CD4-positive, alpha-beta T cell treated with Interleukin-4 for 4 hours (primary cell): ENCODE results near the gene HPS1.
A peak's percentile ranks its signal among the peaks of the same experiment; 100 is the strongest.

Experiments used
- DNase-seq: peaks from one replicate; pipeline ENCODE4 v3.0.0-alpha.2; 2020

HPS1 gene

GRCh38 chr10:98463976-98464754, 17.4 kb upstream of the HPS1 start:
- DNase-seq = no peak

DNA sequence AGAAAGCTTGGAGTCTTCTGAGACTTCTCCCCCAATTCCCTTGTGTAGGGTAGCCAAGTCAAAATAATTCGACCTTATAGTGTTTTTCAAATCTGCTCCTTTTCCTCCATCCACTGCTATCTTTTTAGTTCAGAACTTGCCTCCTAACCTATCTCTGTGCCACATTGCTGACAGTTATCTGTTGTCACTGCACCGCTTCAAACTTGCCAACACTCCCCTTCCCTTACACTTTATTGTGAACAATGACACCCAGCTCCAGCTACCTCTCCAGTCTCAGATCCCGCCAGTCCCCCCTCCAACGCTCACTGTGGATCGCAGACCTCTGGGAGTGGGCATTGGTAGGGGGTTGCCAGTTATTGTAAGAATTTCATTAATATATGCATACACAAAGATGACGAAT, 16.3 kb upstream of the HPS1 start:
- no peak for DNase-seq

GRCh38 chr10:98461500-98461842, 14.7 kb upstream of the HPS1 start:
- no peak for DNase-seq

GRCh38 chr10:98460837-98461499, 14.2 kb upstream of the HPS1 start:
- DNase-seq = no peak

- no peak for DNase-seq
These were observed 12.4 kb upstream of the HPS1 start for GRCh38 chr10:98458809-98459784.

- no peak for DNase-seq
These were observed 11.0 kb upstream of the HPS1 start for GRCh38 chr10:98457721-98458120.

GRCh38 chr10:98456686-98457482, 10.1 kb upstream of the HPS1 start:
- DNase-seq = no peak

GRCh38 chr10:98456043-98456570, 9.4 kb upstream of the HPS1 start:
- DNase-seq = no peak

DNA sequence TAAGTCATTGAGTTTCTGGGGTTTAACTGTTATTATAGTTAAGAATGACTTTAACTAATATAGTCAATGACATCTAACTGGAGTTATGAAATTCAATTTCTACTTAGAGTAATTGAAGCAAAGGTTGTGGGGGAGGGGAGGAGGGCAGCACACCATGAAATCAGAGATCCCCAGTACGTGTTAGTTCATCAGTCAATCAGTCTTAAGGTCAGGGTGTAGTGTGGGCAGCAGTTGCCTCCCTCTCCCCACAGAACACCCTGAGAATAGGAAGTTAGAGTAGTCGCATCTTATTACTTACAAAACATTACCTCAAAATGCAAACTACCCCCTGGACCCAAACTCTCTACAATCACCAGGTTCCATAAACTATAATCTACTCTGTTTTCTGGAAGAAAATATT, 7.0 kb upstream of the HPS1 start:
- no peak for DNase-seq

DNA sequence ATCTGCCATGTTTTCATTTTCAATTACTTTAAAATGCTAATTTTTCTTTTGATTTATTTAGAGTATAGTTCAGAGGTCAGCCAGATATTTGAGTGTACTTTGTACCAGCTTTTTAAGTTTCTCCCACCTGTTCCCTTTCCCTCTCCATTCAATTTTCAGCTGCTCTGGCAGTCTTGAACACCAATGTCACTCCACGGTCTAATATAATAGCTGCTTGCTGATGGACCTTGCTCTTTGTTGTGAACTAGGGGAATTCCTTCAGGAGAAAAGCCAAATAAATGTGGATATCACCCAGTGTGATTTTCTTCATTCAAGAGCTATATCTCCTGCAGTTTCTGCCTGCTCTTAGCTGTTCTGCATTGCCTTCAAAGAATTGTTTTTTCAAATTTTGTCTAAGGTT, 3.9 kb upstream of the HPS1 start:
- no peak for DNase-seq

DNA sequence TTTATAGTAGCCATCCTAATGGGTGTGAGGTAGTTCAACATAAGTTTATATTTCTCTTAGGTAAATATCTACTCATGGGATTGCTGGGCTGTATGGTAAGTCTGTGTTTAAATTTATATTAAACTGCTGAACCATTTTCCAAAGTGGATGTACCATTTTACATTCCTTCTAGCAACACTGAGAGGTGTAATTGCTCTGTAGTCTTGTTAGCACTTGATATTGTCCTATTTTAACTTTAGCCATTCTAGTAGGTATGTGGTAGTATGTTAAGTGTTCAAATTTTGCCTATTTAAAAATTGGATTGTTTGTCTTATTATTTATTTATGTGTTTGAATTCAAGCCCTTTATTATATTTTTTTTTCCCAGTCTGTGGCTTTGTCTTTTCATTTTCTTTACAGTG, 2.6 kb upstream of the HPS1 start:
- no peak for DNase-seq

DNA sequence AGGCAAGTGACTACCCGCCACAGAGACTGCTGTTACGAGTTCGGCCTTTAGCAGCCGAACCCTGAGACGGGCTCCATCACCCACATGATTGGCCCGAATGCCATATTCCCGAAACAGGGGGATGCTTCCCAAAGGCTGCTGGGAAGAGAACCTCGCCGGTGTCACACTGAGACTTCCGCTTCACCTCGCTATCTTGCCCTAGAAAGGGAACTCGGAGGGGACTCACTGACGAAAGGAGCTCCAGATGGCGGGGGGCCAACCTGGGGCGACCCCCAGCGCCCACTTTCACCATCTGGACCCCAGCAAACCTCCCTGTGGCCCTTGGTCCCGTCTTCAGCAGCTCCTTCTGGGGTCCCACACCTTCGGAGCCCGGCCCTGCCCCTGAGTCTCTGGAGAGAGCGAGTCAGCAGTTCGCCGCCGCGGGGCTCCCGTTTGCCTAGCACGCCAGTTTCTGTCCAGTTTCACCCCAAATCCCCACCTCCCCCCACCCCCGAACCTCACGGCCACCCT, 529 bp downstream of the HPS1 start:
- peak; percentile 18 for DNase-seq

DNA sequence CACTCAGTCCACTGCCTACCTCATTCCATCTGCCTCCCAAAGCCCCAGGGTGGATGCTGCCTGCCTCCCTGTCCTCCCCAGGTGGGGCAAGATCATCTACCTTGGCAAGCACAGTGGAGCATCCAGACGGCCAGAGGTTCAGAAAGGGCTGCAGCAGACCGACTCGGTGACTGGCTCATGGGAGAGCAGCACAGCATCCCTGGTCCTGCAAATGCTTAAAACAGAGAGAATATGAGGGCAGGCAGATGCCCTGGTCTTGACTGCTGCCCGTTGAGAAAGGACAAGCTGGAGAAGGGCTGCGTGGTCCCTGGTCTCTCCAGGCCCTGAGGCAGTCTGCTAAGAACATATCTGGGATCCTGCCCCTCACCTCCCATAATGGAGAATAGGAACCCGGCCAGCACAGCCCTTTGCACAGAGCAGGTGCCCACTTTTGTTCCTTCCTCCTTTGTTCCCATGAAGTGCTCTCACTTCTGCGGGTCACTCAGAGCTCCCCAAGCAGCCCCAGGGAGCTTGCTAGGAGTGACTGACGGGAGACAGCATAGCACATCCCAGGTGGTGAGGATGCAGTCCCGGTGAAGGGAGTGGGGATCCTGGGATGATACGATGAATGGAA, 1.4 kb downstream of the HPS1 start:
- DNase-seq = no peak

DNA sequence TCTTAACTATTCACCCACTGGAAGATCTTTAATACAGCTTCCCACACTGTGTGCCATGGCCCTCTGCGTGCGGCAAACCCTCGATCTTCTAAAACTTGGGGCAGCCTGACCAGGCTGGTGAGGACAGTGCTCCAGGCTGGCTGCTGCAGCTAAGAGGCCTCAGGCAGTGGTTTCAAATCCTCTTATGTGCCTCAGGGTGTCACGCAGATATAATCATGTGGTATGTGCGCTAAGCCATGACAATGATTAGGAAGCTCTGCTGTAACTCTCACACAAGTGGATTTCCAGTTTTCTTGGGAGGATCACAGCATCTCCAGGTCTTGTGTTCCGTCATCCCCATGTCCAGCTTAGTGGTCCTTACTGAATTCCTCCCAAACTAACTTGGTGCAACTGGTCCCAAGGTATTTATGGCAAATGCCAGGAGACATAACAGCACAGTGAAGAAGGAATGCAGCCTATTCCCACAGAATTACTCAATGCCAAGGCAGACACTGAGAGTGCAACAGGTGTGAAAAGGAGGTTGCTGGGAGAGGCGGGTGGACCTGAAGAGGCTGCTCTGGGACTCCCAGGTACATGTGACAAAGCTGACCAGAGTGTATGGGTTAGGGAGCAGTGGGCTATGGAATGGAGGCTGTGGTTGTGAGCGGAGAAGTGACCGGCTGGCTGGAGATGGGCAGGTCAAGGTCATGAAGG, 2.3 kb downstream of the HPS1 start:
- no peak for DNase-seq

- DNase-seq = no peak
These were observed 8.0 kb downstream of the HPS1 start for GRCh38 chr10:98438715-98439114.

- DNase-seq = no peak
These were observed 10.0 kb downstream of the HPS1 start for GRCh38 chr10:98436704-98437103.

GRCh38 chr10:98435178-98435577, 11.6 kb downstream of the HPS1 start:
- DNase-seq = no peak

DNA sequence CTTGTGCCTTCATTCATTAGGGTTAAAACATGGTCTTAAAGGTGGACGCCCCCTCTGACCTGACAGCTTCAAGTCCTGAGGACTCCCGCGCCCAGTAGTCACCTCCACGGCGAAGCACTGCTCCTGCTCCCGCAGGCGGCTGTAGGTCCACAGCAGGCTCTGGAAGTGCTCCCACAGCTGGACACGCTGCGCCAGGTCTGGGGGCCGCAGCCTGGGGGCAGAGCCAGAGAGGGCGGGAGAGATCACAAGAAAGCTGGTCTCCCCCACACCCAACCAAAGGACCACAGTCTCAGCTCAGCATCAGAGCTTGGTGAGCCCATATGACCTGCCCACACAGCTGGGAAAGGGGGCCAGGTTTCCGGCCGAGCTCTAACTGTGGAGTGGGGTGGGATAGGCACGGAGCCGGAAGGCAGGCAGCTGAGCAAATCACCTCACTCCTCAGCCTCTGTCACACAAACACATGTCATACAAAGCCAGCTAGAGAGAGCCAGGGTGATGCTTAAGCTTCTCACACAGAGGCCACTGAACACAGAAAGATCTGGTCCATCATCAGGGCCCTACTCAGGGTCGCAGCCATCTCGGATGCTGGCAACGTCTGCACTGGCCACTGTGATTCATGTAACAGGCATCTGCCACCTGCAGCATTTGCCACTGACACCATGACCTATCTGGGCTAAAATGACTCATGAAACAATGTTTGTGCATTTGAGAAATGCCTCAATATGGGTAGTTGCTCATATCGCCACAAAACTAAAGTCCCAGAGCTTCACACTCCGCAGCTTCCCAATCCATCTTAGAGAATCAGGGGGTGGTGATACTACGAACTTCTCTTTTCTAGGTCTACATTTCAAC, 12.6 kb downstream of the HPS1 start:
- DNase-seq = no peak

- DNase-seq = no peak
These were observed 13.4 kb downstream of the HPS1 start for GRCh38 chr10:98433371-98433770.

- no peak for DNase-seq
These were observed 14.4 kb downstream of the HPS1 start for GRCh38 chr10:98432330-98432729.
